NK-92 (cell line): Measurements from ENCODE around the gene HIVEP1.

ENCODE experiments used
- DNase-seq: peaks from one replicate; lab custom pipeline; 2025; ENCODE audit not compliant: unreplicated experiment; lab: John Stamatoyannopoulos, UW

The HIVEP1 gene

DNA sequence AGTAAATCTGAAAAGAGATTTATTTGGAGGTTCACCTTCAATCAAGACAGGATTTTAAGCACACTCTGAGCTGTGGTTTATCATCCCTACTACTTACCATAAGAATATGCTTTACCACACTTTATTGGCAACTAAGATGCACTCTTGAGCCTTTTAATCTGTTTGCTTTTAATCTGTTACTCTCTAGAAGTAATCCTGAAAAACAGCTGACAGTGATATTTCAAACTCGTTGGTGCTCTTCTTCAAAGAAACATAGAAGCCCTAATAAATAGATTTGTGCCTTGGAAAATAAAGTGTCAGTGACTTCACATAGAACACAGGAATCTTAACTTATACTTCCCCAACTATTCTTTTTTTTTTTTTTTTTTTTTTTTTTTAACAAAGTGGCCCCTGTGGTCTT is 102.9 kb downstream of the HIVEP1 start:
- no peak for DNase-seq

DNA sequence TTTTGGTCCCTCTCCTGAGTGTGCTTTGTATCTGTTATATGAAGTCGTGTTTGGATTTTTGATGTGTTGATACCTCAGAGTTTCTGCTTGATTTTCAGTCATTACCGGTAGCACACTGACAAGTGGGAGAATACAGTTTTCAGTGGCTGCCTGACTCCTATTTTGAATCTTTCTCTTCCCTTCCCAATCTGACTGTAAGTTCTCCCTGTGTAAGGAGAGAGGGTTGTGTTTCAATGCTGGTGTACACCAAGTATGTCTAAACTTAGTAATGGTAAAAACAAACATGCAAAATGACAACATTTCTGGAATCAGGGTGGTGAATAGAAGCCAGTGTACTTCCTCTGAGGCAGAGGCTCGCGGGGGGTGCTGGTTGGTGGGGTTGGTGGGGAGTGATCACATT is 103.4 kb downstream of the HIVEP1 start:
- DNase-seq = no peak

DNA sequence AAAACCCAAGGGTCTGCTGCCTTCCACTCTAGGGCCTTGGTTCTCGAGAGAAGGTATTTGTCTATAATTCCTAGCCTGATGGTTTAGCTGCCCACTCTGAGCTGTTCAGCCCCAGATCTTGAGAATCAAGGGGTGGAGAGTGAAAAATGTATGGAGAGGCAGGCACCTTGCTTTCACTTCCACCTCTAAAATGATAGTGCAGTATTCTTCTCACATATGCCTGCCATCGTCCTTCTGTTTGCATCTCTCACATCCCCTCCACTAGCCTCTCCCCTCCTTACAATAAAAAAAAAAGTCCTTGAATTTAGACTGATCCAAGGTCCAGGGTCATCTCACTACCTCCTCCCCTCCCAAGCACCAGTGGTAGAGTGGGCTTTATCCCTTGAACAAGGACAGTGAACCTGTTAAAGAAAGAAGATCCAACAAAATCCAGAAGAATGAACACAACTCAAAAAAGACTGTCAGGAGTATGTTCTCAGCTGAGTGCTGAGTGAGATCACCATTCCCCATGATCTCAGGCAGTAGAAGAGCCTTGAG is 104.2 kb downstream of the HIVEP1 start:
- no peak for DNase-seq

DNA sequence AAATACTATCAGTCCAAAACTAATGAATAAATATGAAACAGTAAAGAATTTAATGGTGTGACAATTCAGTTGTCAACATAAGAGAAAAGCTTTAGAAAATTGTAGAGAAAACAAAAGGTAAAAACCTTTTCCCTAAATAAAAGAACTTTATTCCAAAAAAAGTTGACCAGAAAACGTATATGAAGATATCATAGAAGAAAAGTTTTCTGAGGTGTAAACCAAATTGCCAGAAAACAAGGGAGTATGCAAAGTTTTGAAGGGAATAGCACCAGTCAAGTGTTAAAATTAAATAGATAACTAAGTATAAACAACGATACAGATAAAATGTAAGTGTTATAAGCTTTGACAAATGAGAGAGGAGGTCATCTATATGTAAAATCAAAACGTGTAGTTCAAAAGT is 104.9 kb downstream of the HIVEP1 start:
- DNase-seq = no peak

DNA sequence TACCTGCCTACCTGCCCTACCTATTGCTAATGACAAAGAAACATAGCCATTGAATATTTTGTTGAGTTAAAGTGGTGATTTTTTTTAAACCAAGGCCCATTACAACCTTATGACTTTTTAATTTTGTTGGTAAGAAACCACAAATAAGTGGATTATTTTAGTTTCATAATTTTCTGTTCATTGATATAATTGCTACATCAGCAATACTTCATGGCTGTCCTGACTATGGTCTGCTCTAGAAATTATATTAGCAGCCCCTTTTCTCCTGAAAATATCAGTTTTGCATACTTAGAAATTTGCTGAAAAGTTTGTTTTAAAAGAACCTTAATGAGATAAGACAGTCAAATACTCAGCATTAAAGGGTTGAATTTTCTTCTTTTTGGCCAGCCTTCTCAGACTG is 106.5 kb downstream of the HIVEP1 start:
- no peak for DNase-seq

DNA sequence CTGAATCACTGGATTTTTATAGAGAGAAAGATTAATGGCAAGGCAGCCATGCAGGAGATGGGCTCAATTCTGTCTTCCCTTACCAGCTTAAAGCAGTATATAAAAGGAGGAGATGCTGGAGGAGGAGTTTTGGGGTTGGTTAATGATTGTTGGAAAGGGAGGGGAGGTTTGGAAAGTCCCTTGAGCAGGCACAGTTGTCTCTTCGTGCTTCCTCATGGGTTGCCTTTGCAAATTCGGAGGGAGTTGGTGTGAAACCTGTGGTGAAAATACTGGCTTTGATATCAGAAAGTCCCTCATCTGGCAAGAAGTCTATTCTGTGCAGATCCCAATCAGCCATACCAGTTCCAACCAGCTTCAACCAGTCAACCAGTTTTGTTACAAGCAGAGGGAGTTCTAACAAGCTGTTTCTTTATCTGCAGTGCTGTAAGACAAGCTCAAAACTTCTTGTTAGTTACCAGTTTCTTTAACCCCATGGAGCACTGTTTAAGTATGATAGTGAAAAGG is 107.0 kb downstream of the HIVEP1 start:
- DNase-seq = no peak

DNA sequence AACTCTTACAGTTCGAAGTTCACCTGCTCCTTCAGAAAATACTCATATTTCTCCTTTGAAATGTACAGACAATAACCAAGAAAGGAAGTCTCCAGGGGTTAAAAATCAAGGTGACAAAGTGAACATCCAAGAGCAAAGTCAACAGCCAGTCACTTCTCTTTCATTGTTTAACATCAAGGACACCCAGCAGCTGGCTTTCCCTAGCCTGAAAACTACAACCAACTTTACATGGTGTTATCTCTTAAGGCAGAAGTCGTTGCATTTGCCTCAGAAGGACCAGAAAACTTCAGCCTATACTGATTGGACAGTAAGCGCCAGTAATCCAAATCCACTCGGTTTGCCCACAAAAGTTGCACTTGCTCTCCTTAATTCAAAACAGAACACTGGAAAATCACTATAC is 113.3 kb downstream of the HIVEP1 start:
- DNase-seq = no peak

DNA sequence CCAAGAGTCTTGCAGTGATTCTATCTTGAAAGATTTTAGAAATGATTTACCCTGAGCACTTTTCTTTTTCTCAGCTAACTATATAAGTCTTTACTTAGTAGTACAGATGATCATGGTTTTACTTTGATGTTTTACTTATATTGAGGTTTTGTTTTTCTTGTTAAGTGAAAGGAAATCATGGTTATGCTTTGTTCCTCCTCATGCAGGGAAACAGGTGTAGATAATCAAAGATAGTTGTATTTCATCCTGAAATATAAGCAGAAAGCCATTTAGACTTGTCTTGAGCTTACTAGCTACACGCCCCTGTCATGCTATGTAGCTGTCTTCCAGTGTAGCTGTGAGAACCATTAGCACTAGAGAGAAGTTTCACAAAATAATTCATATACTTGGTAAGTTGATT is 113.9 kb downstream of the HIVEP1 start:
- DNase-seq = no peak

DNA sequence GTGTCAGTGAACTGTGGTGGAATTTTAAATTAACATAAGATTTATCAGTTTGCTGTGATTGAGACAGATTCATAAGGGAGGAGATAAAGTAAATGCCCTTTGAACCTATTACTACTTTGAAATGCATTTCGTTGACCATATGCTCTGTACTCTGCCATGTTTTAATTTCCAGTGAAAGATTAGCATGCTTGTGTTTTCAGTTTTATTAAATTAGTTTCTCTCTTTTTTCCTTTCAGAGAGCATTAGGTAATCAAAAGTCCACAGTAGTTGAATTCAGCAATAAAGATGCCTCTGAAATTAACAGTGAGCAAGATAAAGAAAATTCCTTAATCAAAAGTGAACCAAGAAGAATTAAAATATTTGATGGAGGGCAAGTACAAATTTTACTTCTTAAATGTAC is 117.4 kb downstream of the HIVEP1 start:
- no peak for DNase-seq

DNA sequence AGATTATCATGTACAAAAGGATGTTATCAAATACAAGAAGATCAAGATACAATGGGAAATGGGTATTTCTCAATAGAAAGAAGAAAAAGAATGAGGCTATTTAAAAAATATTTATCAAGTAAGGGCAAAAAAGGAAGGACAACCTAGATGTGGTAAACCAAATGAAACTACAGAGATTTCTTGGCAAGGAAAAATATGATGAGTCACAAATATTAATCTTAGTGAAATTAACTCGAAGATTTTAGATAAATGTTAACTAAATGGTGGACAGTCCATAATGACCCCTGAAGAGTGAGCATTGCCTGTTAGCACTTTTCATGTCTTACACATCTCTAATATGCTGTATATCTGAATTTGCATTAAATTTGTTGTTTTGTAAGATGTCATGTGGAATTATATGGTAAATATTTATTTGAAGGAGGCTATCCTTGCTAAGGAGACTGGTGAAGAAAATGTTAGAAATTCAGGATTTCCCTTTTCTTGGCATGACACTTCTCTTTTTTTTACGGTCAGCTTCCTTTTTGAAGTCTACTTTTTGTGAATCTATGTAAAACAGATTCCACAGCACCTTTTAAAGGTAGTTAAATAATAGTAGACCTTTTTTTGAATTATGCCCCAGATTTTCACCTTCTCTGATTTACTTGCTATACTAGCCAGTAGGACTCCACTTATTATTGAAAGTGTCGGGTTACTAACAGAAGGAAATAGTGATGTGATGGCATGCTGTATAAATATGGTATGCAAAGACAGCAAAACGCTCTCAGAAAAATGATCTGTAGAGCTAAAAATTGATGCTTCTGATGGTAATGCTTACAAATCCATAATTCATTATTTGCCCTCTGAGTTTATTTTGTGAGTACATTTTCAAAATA is 120.5 kb downstream of the HIVEP1 start:
- DNase-seq = no peak

DNA sequence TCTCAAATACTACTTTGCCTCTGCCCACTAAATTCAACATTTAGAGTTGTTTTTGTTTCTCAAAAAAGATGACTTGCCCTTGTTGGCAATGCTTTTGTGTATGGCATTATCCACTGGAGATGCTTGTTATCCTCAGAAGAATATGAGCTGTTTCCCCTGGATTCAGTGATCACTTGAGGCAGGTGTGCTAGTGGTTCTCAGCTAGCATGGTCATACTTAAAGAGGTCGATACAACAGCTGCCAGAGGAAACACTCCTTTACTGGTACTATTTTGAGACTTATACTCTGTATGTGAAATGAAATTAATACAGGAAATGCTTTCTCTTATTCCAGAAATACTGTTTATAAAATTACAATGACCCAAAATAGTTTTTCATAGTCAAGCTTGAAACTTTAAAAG is 122.5 kb downstream of the HIVEP1 start:
- DNase-seq = no peak

DNA sequence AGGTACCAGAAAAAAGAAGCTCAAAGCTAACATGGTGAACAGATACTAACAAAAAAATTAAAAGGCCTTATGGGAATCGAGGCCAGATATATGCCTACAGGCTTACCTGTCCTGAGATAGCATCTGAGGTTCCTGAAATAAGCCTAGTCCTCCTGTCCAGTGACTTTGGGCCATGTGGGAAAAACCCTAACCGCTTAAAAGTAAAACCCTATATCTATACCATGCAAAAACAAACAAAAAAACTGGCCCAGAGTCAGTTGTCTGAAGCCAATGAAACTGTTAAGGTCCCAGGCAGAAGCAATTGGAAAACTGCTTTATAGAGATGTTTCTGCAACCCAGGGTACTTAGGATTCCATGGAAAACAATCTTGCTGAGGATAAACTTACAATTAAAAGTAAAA is 122.9 kb downstream of the HIVEP1 start:
- no peak for DNase-seq

DNA sequence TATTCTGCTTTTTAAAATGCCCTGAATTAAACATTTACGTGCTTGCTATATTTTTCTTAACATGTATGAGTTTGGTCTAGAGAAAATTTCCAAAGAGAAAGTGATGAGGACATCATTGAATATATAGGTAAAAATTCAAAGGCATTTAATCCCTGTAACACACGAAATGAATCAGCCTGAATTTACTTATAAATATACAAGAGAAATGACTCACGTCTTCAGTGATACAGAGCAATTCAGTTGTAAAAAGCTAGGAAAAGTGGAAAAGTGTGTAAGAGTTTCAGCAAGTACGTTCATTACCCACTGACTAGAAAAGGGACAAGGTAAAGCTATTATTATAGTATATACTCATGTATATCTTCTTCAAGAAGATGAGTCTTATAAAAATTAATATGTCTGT is 124.8 kb downstream of the HIVEP1 start:
- no peak for DNase-seq

DNA sequence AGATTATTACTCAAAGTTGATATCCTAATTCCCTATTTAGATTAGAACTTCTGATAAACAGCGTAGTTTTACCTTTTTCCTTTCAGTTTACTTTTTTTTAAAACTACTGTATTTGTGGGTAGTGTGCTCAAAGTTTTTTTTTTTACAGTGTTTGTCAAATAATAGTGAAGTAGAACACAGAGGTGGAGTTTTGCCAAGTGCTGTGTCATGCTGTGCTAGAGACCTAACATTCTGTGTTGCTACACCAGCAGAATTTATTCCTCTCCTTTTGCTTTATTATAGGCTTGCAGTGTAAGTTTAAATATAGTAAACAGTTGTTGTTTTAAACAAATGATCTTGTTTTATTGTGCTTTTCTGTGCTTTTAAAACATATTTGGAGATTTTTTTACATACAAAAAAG is 125.4 kb downstream of the HIVEP1 start:
- DNase-seq = no peak

DNA sequence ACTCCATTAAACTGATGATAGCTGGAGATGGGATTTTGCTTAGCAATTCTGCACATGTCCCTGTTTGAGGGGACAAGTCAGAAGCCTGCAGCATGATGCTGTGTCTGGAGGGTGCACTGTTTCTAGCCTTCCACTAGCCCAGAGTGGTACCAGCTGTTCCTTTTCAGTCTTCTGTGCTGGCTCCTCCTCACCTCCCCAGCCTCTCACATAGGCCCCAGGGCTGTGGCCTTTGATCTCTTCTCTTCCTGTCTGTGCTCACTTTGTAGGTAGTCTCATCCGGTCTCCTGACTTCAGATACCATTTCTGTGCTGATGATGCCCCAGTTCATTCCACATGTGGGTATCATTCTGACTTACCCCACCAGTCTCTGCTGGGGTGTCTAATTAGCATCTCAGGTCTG is 126.3 kb downstream of the HIVEP1 start:
- no peak for DNase-seq

DNA sequence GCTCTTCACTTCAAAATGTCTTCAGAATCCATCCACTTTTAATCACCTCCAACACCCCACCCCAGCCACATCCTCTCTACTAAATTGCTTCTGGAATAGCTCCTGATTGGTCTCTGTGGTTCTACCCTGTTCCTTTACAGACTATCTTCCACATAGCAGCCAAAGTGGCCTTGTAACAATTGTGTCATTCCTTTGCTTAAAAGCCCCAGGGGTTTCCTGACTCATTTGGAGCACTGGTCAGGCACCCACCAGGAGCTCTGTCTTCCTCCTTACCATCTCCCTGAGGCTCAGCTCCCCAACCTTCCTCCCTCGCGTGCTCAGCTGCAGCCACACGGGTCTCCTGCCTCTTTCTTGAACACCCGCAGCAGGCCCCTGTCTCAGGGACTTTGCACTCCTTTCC is 126.8 kb downstream of the HIVEP1 start:
- no peak for DNase-seq

DNA sequence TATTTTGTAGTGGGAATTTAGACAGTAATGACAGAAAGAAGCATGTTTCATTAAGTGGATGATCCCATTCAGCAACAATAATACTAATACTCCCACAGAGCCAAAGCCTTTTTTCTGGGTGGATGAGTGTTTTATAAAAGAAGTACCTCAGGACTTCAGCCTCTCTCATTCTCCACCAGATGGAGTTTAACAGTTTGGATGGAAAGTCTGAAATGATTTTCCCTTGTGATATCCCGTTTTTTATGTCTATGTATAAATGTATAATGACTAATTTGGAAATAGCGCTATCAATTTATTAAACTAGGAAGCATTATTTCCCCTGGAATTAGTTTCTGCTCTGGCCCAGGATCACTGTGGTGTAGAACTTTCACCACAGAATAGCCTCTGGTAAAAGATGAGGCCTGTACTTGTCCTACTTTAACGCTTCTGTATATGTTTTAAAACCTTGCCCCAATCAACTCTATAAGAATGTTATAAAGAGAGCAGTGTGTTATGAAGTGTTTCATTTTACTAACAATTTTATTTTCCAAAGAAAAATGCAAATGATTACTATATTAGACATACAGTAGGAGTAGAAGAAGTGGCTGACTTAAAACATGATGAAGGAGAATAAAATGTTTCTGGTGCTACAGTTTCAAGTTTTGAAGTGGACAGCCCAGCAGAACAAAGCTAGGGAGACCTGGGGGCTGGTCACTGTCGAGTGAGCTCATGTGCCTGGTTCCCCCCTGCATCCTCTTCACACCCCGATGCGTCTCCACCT is 135.6 kb downstream of the HIVEP1 start:
- no peak for DNase-seq

DNA sequence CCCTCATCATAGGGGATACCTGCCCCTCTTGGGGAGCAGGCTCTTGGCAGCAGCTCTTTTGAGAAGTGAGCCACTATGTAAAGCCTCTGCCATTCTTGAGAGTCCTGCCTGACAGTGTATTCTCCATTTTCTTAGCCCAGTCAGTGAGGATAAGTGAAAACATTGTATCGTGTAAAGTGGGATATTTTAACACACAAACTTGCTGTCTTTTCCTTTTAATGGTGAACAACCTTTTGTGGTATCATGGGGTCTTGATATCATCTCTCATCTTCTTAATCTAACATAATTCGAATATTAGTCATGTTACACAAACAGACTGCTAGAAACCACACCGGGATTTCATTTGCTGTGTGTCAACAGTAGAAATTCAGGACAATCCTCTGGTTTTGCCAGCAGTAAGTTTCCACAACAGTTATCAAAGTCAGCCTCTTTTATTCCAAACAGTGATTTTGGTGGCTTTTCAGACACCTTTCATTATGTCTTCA is 136.2 kb downstream of the HIVEP1 start:
- DNase-seq = no peak

DNA sequence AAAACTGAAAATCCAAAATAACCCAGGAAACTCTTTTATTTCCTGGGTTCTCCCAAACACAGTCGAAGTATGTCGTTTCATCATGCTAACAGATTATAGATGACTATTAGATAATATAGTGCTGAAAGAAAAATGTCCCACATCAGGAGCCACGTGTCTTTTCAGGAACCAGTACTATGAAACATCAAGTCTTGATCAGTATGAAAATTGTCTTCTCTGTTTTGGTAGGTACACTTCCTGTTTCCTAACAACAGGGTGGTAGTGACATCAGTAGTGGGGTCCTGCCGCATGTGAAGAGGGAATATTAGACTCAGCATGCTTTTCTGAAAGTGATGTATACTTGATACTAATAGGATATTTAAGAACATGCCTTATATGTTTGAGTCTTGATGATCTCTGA is 136.7 kb downstream of the HIVEP1 start:
- DNase-seq = no peak

DNA sequence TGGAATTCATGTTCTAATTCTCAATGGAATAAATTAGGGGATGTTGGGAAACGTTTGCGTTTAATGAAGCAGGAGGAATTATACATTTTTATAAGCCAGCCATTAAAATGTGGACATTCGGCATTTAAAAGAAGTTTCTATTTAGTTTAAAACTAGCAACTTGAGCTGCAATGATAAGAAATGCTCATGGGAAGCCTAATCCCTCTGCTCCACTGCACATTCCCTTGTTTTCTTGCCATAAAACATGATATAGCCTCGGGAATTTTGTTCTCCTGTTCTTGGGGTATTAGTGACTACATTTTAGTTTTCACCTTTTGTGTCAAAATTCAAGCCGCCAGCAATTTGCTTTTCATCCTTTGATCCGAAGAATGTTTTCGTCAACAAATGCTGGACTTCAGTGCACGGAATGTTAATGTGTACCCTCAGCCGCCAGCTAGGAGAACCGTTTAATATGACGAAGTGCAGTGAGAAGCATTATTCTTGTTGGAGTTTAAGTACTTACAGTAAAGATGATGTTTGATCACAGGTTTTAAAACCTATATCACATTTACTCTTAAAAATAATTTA is 137.9 kb downstream of the HIVEP1 start:
- no peak for DNase-seq

DNA sequence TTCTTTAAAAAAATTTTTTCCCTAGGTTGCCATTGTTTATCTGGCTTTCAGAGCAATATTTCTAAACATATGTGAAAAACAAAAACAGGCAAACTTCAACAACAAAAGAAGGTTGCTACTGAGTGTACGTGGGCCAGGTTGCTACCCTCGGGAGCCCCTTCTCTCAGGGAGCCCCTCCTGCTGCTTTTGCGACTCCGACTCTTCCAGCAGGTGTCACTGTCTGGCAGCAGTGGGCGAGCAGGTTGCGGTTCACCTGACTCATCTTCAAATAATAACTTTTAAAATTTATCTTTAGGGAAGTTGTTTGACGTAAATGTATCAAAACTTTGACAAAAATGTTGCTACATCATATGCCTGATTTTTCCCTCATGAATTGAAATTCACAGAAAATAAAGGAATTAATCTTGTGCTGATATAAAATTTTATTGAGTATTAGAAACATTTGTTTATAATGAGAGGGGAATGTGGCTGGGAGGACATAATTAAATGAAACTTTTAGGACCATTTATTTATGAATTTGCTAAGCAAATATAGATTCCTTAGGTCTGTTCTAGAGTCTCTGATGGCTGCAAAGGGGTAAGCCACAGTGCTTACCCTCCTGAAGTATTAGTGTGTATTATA is 138.8 kb downstream of the HIVEP1 start:
- DNase-seq = no peak
